Trophoblast cell (in vitro differentiated cells and primary cell): ENCODE data around the gene MRI1.
A peak's percentile ranks its signal among the peaks of the same experiment; 100 is the strongest.
"Not testable (repeated sequence)": the region's sequence is repeated elsewhere in the genome, so short reads cannot be mapped to it uniquely, and the experiment has no call there.

ENCODE experiments used
- DNase-seq, 2 donors: peaks; one replicate each; pipeline ENCODE4 v3.0.0-alpha.2; 2016
- H2AFZ ChIP-seq: 2 replicates; pipeline ENCODE4 v1.6.1; 2013; ENCODE audit warnings: low read length, moderate library complexity, mild to moderate bottlenecking; ENCODE audit not compliant: insufficient read depth, poor library complexity
- H2AK5ac ChIP-seq: 2 replicates; pipeline ENCODE4 v1.6.1; 2013; ENCODE audit warnings: mild to moderate bottlenecking, low read length
- H2BK120ac ChIP-seq: 2 replicates; pipeline ENCODE4 v1.6.1; 2013; ENCODE audit warnings: low read length, mild to moderate bottlenecking, moderate library complexity; ENCODE audit not compliant: insufficient read depth, poor library complexity
- H2BK12ac ChIP-seq: 2 replicates; pipeline ENCODE4 v1.6.1; 2013; ENCODE audit warnings: mild to moderate bottlenecking, low read length, moderate library complexity
- H2BK5ac ChIP-seq: 2 replicates; pipeline ENCODE4 v1.6.1; 2013; ENCODE audit warnings: low read length, low read depth, moderate library complexity, mild to moderate bottlenecking; ENCODE audit not compliant: poor library complexity
- H3K14ac ChIP-seq: 2 replicates; pipeline ENCODE4 v1.6.1; 2013; ENCODE audit warnings: mild to moderate bottlenecking, low read length
- H3K18ac ChIP-seq: 2 replicates; pipeline ENCODE4 v1.6.1; 2013; ENCODE audit warnings: mild to moderate bottlenecking, low read length
- H3K23ac ChIP-seq: 2 replicates; pipeline ENCODE4 v1.6.1; 2013; ENCODE audit warnings: low read length
- H3K27ac ChIP-seq: 2 replicates; pipeline ENCODE4 v1.5.1; 2013; ENCODE audit warnings: low read depth, mild to moderate bottlenecking, inconsistent platforms, low read length, moderate library complexity
- H3K27me3 ChIP-seq: 2 replicates; pipeline ENCODE4 v1.6.1; 2013; ENCODE audit warnings: inconsistent platforms, mild to moderate bottlenecking, low read length, moderate library complexity; ENCODE audit not compliant: insufficient read depth
- H3K36me3 ChIP-seq, 2 experiments: 1 replicate in 1 of 2; 2 replicates in 1 of 2; pipeline ENCODE4 v1.6.1; 2013; ENCODE audit warnings: low read length in 2 of 2, mild to moderate bottlenecking in 2 of 2, moderate library complexity in 1 of 2; ENCODE audit not compliant: insufficient read depth in 2 of 2, control insufficient read depth in 1 of 2
- H3K4ac ChIP-seq: 2 replicates; pipeline ENCODE4 v1.6.1; 2013; ENCODE audit warnings: low read depth, mild to moderate bottlenecking, low read length, moderate library complexity
- H3K4me1 ChIP-seq, 2 experiments: 1 replicate in 1 of 2; 2 replicates in 1 of 2; pipeline ENCODE4 v1.6.1; 2013; ENCODE audit warnings: low read length in 2 of 2, mild to moderate bottlenecking in 2 of 2, moderate library complexity in 1 of 2; ENCODE audit not compliant: insufficient read depth in 2 of 2, control insufficient read depth in 1 of 2
- H3K4me2 ChIP-seq: 2 replicates; pipeline ENCODE4 v1.6.1; 2013; ENCODE audit warnings: inconsistent platforms, mild to moderate bottlenecking, low read length, moderate library complexity
- H3K4me3 ChIP-seq: 2 replicates; pipeline ENCODE4 v1.5.1; 2013; ENCODE audit warnings: mild to moderate bottlenecking, low read depth, low read length, inconsistent platforms
- H3K79me1 ChIP-seq: one replicate; pipeline ENCODE4 v1.6.1; 2013; ENCODE audit warnings: low read length
- H3K79me2 ChIP-seq: 2 replicates; pipeline ENCODE4 v1.6.1; 2013; ENCODE audit warnings: low read length, mild to moderate bottlenecking; ENCODE audit not compliant: control insufficient read depth, insufficient read depth, poor library complexity
- H3K9ac ChIP-seq: 2 replicates; pipeline ENCODE4 v1.6.1; 2013; ENCODE audit warnings: mild to moderate bottlenecking, low read length
- H3K9me3 ChIP-seq: 2 replicates; pipeline ENCODE4 v1.6.1; 2013; ENCODE audit warnings: low read depth, mild to moderate bottlenecking, control low read depth, inconsistent platforms, low read length; ENCODE audit not compliant: insufficient read depth
- H4K12ac ChIP-seq: 2 replicates; pipeline ENCODE4 v1.6.1; 2013; ENCODE audit warnings: low read depth, mild to moderate bottlenecking, low read length, moderate library complexity
- H4K8ac ChIP-seq: 2 replicates; pipeline ENCODE4 v1.6.1; 2013; ENCODE audit warnings: low read depth, mild to moderate bottlenecking, low read length, moderate library complexity
- H4K91ac ChIP-seq: one replicate; pipeline ENCODE4 v1.6.1; 2013; ENCODE audit warnings: low read depth, mild to moderate bottlenecking, low read length, moderate library complexity
- WGBS: extraction: QIAGEN DNeasy Blood & Tissue Kit; methylation state at CpG from one replicate; pipeline ENCODE4 v1.1.7; 2013; ENCODE audit warnings: missing lambda C conversion rate; ENCODE audit not compliant: insufficient read length, insufficient coverage; ENCODE audit errors: extremely low coverage; 5-methylcytosine and 5-hydroxymethylcytosine counted together

The MRI1 gene

GRCh38 chr19:13793317-13793716 is 29.0 kb downstream of the MRI1 start:
- not testable (repeated sequence) for H4K12ac ChIP-seq, H3K4me3 ChIP-seq, H3K36me3 ChIP-seq, H3K4ac ChIP-seq, H3K14ac ChIP-seq, H3K27me3 ChIP-seq, H4K8ac ChIP-seq, H3K27ac ChIP-seq, H2BK5ac ChIP-seq, H2AK5ac ChIP-seq, H3K9ac ChIP-seq, H2BK120ac ChIP-seq, H3K79me2 ChIP-seq, H4K91ac ChIP-seq, H3K23ac ChIP-seq, H3K9me3 ChIP-seq, H3K18ac ChIP-seq, H2AFZ ChIP-seq, H2BK12ac ChIP-seq, H3K4me2 ChIP-seq
- peaks cover 17% of the 10 kb centered on the region for H3K79me1 ChIP-seq
- WGBS, result no CpG with 5 or more reads among the region's 9 CpGs
- peaks cover 10 to 13% of the 10 kb centered on the region in 2 experiments for H3K4me1 ChIP-seq
- peak in 1 of 2 donors; percentile 54 for DNase-seq

GRCh38 chr19:13794398-13794756 is 30.1 kb downstream of the MRI1 start:
- peaks cover 0 to under 1% of the 10 kb centered on the region in 2 experiments for H3K36me3 ChIP-seq
- no peaks in the 10 kb centered on the region for H3K9me3 ChIP-seq
- peak overlapping the region; percentile 35 for H2BK120ac ChIP-seq
- peak overlapping the region; percentile 92 for H4K91ac ChIP-seq
- H3K4me1 ChIP-seq, result peaks cover 8 to 10% of the 10 kb centered on the region in 2 experiments
- peak overlapping the region; percentile 93 for H4K8ac ChIP-seq
- DNase-seq, result peak; percentile 35 to 67
- H2BK12ac ChIP-seq, result peak overlapping the region; percentile 59
- peak overlapping the region; percentile 79 for H4K12ac ChIP-seq
- H3K14ac ChIP-seq, result peak overlapping the region; percentile 82
- no peak overlapping the region for H2AFZ ChIP-seq
- H3K4me2 ChIP-seq, result peak overlapping the region; percentile 59
- H3K23ac ChIP-seq, result no peak overlapping the region
- no peak overlapping the region for H3K18ac ChIP-seq
- H3K9ac ChIP-seq, result no peak overlapping the region
- peaks cover 10% of the 10 kb centered on the region for H3K79me2 ChIP-seq
- H2BK5ac ChIP-seq, result peak overlapping the region; percentile 50
- no peak overlapping the region for H3K4me3 ChIP-seq
- H3K27me3 ChIP-seq, result no peaks in the 10 kb centered on the region
- H3K27ac ChIP-seq, result no peak overlapping the region
- no peak overlapping the region for H2AK5ac ChIP-seq
- no peak overlapping the region for H3K4ac ChIP-seq
- no CpG with 5 or more reads among the region's 8 CpGs for WGBS
- peaks cover 13% of the 10 kb centered on the region for H3K79me1 ChIP-seq

DNA sequence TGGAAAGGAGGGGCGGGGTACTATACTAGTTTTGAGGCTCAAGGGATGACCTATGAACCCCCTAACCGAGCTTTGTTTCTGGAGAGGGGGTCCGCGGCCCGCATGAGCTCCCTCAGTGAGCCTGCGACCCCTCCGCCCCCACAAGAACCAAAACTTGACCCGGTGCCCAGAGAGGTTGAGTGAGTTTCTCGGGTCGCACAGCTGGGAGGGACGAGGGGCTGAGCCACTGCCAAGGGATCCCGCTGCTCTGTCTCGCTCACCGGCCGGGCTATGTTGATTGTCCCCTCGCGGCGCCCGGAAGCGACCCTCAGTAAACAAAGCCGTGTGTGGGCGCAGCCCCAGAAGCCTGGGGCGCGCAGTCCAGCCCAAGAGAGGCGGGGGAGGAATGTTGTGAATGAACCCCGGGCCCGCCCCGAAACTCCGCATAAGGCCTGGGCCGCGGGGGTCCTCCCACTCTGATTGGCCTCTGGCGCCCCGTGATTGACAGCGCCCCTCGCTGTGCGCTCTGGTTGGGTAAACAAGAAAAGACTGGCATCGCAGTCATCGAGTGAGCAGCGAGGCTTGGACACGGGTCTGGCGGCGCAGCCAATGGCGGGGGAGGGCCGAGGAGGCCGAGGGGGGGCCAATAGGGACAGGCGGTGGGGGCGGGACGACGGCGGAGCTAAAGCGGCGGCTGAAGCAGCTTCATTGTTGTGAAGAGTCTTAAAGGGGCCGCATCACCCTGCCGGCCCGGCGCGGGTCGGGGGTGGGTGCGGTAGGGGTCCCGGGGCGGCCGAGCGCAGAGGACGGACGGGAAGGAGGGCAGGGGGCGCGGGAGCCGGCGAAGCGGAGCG is 30.7 kb downstream of the MRI1 start, which contains the start of gene ZSWIM4:
ZSWIM4 (plus strand) TSS at position 687 of the 833 bp plus-strand sequence. CDS start 206 bp downstream, outside the sequence.
- no CpG with 5 or more reads among the region's 71 CpGs for whole genome bisulfite sequencing
- peak within 1 kb of the TSS; percentile 95 for H3K18ac ChIP-seq
- peak within 1 kb of the TSS; percentile 92 for H4K91ac ChIP-seq
- H3K4me2 ChIP-seq, result peak within 1 kb of the TSS; percentile 99
- H2BK120ac ChIP-seq, result peak within 1 kb of the TSS; percentile 35
- H3K9me3 ChIP-seq, result no peaks in the 10 kb centered on the region
- H4K12ac ChIP-seq, result peak within 1 kb of the TSS; percentile 79
- H3K4me1 ChIP-seq, result peaks cover 8 to 10% of the 10 kb centered on the region in 2 experiments
- peak within 1 kb of the TSS; percentile 93 for H4K8ac ChIP-seq
- H3K9ac ChIP-seq, result peak within 1 kb of the TSS; percentile 83
- H3K79me1 ChIP-seq, result peaks cover 13% of the 10 kb centered on the region
- peak within 1 kb of the TSS; percentile 76 for H2BK5ac ChIP-seq
- H3K36me3 ChIP-seq, result peaks cover 0 to 5% of the 10 kb centered on the region in 2 experiments
- H3K79me2 ChIP-seq, result peaks cover 10% of the 10 kb centered on the region
- peak; percentile 98 to 99 for DNase-seq
- H3K27me3 ChIP-seq, result no peaks in the 10 kb centered on the region
- H2BK12ac ChIP-seq, result peak within 1 kb of the TSS; percentile 59
- H3K4ac ChIP-seq, result peak within 1 kb of the TSS; percentile 78
- H2AK5ac ChIP-seq, result peak within 1 kb of the TSS; percentile 67
- H3K14ac ChIP-seq, result peak within 1 kb of the TSS; percentile 83
- H3K4me3 ChIP-seq, result peak within 1 kb of the TSS; percentile 89
- no peak within 1 kb of the TSS for H3K27ac ChIP-seq
- H2AFZ ChIP-seq, result peak within 1 kb of the TSS; percentile 92
- no peak within 1 kb of the TSS for H3K23ac ChIP-seq

DNA sequence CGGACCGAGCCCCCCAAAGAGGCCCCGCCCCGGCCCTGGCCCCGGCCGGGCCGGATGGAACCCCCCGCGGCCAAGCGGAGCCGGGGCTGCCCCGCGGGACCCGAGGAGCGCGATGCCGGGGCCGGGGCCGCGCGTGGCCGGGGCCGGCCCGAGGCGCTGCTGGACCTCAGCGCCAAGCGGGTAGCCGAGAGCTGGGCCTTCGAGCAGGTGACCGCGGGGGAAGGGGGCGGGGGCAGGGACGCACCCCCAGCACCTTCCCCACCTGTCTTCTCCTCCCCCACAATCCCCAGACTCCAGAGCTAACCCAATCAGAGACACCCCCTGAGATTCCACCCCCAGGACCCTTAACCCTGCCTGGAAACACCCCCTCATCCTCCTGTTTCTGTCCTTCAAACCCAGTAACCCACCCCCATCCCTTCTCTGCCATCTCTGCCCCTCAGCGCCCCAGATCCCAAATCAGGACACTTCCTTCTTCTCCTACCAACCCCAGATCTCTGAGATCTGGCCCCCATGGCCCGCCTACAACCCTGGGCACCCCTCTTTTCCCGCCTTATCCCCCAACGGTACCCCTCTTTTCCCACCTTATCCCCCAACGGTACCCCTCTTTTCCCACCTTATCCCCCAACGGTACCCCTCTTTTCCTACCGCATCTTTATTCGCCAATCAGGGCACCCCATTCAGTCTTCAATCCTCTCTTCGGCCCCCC is 31.4 kb downstream of the MRI1 start:
- no peaks in the 10 kb centered on the region for H3K27me3 ChIP-seq
- H3K27ac ChIP-seq, result no peak overlapping the region

More for the DNA sequence above, 31.4 kb downstream of the MRI1 start:
- Histone ChIP-seq H3K4me1 (peaks cover 8 to 10% of the 10 kb centered on the region in 2 experiments), H3K9me3 (no peaks in the 10 kb centered on the region), H2BK120ac (peak overlapping the region; percentile 25), H4K12ac (peak overlapping the region; percentile 61), H3K79me2 (peaks cover 10% of the 10 kb centered on the region), H3K4ac (peak overlapping the region; percentile 78), H4K8ac (peak overlapping the region; percentile 79), H3K9ac (peak overlapping the region; percentile 83), H3K79me1 (peaks cover 13% of the 10 kb centered on the region), H3K18ac (peak overlapping the region; percentile 66), H2BK5ac (peak overlapping the region; percentile 76), H2AK5ac (no peak overlapping the region), H4K91ac (peak overlapping the region; percentile 87), H3K23ac (no peak overlapping the region), H3K4me2 (peak overlapping the region; percentile 99), H2BK12ac (no peak overlapping the region), H2AFZ (peak overlapping the region; percentile 51), H3K4me3 (peak overlapping the region; percentile 89), H3K36me3 (peaks cover 0 to 5% of the 10 kb centered on the region in 2 experiments), H3K14ac (peak overlapping the region; percentile 83)
- DNase-seq, result peak in 1 of 2 donors; percentile 42
- WGBS, result no CpG with 5 or more reads among the region's 42 CpGs
